SU-DHL-6 (cell line): Measurements from ENCODE around the gene GALNT16.

ENCODE experiments used
- H2AFZ ChIP-seq: fragments of 200-600 bp; sonication (generic); 2 replicates; pipeline ENCODE4 v1.6.1; 2014; ENCODE audit warnings: low read depth, mild to moderate bottlenecking, moderate library complexity, mixed read lengths, antibody characterized with exemption, low read length; ENCODE audit not compliant: severe bottlenecking
- H3F3A ChIP-seq: fragments of 200-600 bp; shearing (Covaris generic); 2 replicates; pipeline ENCODE4 v1.6.0; 2016; ENCODE audit warnings: antibody characterized with exemption, mild to moderate bottlenecking; ENCODE audit not compliant: insufficient read depth
- H3K27ac ChIP-seq: fragments of 200-600 bp; sonication (generic); 2 replicates; pipeline ENCODE4 v1.5.1; 2016; ENCODE audit warnings: low read depth, mild to moderate bottlenecking, low read length, moderate library complexity, mixed read lengths
- H3K27me3 ChIP-seq: fragments of 200-600 bp; sonication (generic), shearing (Covaris generic); 2 replicates; pipeline ENCODE4 v1.6.0; 2014; ENCODE audit warnings: mild to moderate bottlenecking, low read length
- H3K36me3 ChIP-seq: fragments of 200-600 bp; sonication (generic); 2 replicates; pipeline ENCODE4 v1.6.1; 2014; ENCODE audit warnings: mild to moderate bottlenecking, low read length, mixed read lengths
- H3K4me2 ChIP-seq: fragments of 300-600, 200-600 bp; shearing (Covaris generic), sonication (generic); 2 replicates; pipeline ENCODE4 v1.6.0; 2014; ENCODE audit warnings: low read length, low read depth, mild to moderate bottlenecking; ENCODE audit not compliant: poor library complexity, severe bottlenecking
- H3K4me3 ChIP-seq: fragments of 200-600 bp; sonication (generic); 2 replicates; pipeline ENCODE4 v1.5.1; 2014; ENCODE audit warnings: antibody characterized with exemption, low read length, mild to moderate bottlenecking, mixed read lengths; ENCODE audit not compliant: insufficient read depth, poor library complexity, severe bottlenecking
- H3K79me2 ChIP-seq: fragments of 200-600 bp; sonication (generic); 2 replicates; pipeline ENCODE4 v1.6.1; 2014; ENCODE audit warnings: mild to moderate bottlenecking, low read length, moderate library complexity; ENCODE audit not compliant: insufficient read depth
- H3K9ac ChIP-seq: fragments of 200-600 bp; sonication (generic); 2 replicates; pipeline ENCODE4 v1.7.0; 2014; ENCODE audit warnings: mild to moderate bottlenecking, low read length
- H3K9me2 ChIP-seq: fragments of 200-600 bp; sonication (generic); replicated peaks from 2 replicates; pipeline ENCODE4 v1.6.1; 2014; ENCODE audit warnings: low read length; ENCODE audit not compliant: insufficient read depth
- H3K9me3 ChIP-seq: fragments of 200-600 bp; sonication (generic); 2 replicates; pipeline ENCODE4 v1.6.1; 2014; ENCODE audit warnings: low read length, mixed read lengths; ENCODE audit not compliant: insufficient read depth
- H4K20me1 ChIP-seq: fragments of 200-600 bp; sonication (generic); 2 replicates; pipeline ENCODE4 v1.6.1; 2014; ENCODE audit warnings: low read depth, mild to moderate bottlenecking, antibody characterized with exemption, low read length, moderate library complexity, mixed read lengths
- EZH2phosphoT487 ChIP-seq: fragments of 200-600 bp; sonication (generic), shearing (Covaris generic); conservative IDR thresholded peaks from 2 replicates; pipeline ENCODE4 v1.6.1; 2018; ENCODE audit warnings: mild to moderate bottlenecking, antibody characterized with exemption, low read length, moderate library complexity, mixed read lengths
- TF ChIP-seq, protein P1 (sequence below): fragments of 200-600 bp; sonication (generic); IDR thresholded peaks from one replicate; pipeline ENCODE4 v1.5.1; 2017; ENCODE audit warnings: antibody characterized with exemption, mild to moderate bottlenecking, low read length, moderate library complexity; ENCODE audit not compliant: insufficient read depth, poor library complexity, severe bottlenecking

The GALNT16 gene

DNA sequence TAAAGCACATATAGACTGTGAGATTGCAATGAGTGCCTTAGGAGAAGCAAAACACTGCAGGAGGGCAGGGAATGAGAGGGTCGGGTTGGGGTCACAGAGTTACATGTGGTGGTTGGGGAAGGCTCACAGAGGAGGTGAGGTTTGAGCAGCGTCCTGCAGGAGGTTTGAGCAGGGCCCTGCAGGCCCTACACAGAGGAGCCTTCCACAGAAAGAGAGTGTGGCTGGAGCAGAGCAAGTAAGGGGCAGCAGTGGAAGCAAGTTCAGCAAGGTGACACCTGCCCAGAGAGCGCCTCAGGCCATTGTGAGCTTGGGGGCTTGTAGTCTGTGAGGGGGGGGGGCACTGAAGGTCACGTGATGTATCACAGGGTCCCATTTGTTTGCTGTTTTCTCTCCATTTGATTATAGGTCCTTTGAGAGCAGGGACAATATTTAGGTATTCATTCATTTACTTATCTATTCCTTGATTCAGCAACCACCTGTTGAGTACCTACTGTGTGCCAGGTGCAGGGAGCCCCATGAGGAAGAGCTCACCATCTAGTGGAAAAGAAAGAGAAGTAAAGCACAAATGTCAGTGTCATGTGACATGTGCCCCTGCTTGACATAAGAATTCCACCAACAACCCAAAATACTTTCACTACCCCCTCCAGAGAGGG is 56.6 kb downstream of the GALNT16 start:
- Histone ChIP-seq H3K9ac (no peak overlapping the region), H3K27ac (no peak overlapping the region), H3K27me3 (no peaks in the 10 kb centered on the region), H3K9me3 (no peaks in the 10 kb centered on the region), H4K20me1 (no peaks in the 10 kb centered on the region), H3K4me3 (no peak overlapping the region), H2AFZ (no peak overlapping the region), H3K4me2 (no peak overlapping the region), H3F3A (no peaks in the 10 kb centered on the region), H3K9me2 (no peaks in the 10 kb centered on the region), H3K36me3 (no peaks in the 10 kb centered on the region), H3K79me2 (no peaks in the 10 kb centered on the region)
- TF ChIP-seq, protein P1, sequence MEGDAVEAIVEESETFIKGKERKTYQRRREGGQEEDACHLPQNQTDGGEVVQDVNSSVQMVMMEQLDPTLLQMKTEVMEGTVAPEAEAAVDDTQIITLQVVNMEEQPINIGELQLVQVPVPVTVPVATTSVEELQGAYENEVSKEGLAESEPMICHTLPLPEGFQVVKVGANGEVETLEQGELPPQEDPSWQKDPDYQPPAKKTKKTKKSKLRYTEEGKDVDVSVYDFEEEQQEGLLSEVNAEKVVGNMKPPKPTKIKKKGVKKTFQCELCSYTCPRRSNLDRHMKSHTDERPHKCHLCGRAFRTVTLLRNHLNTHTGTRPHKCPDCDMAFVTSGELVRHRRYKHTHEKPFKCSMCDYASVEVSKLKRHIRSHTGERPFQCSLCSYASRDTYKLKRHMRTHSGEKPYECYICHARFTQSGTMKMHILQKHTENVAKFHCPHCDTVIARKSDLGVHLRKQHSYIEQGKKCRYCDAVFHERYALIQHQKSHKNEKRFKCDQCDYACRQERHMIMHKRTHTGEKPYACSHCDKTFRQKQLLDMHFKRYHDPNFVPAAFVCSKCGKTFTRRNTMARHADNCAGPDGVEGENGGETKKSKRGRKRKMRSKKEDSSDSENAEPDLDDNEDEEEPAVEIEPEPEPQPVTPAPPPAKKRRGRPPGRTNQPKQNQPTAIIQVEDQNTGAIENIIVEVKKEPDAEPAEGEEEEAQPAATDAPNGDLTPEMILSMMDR = no peak
- no peak for TF ChIP-seq EZH2phosphoT487

DNA sequence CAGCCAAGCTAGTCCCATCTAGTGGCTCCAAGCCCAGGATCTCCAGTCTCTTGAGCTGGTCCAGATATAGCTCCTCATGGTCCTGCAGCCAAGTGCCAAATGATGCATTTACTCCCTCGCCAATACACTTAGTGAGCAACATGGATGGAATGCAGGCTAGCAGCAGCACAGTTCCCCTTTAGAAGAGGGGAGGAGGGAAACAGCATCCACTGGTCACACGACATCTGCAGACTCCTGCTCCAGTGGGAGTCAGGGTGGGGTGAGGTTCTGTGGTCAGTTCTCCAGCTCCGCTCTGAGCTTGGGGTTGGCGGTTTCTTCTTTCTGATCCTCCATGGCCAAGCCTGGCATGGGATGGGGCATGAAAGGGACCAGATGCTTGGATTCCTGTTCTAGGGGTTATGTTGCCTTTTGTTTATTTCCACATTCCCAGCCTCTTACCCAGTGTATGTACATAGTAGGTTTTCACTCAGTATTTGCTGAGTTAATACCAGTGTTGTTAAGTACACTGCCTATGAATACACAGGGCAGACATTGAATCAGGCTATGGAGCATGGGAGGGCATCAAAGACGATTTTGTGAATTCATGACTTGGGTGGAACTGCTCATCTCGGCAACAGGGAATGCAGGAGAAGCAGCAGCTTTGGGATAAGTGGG is 57.3 kb downstream of the GALNT16 start:
- no peaks in the 10 kb centered on the region for H3K9me3 ChIP-seq
- no peaks in the 10 kb centered on the region for H4K20me1 ChIP-seq
- H3K27me3 ChIP-seq = no peaks in the 10 kb centered on the region
- no peak overlapping the region for H3K27ac ChIP-seq
- no peaks in the 10 kb centered on the region for H3K9me2 ChIP-seq
- H3K79me2 ChIP-seq = no peaks in the 10 kb centered on the region
- H3K4me3 ChIP-seq = no peak overlapping the region
- H3K36me3 ChIP-seq = no peaks in the 10 kb centered on the region
- no peaks in the 10 kb centered on the region for H3F3A ChIP-seq
- no peak overlapping the region for H2AFZ ChIP-seq
- TF ChIP-seq EZH2phosphoT487 = no peak
- TF ChIP-seq, protein P1 = no peak
- no peak overlapping the region for H3K4me2 ChIP-seq
- H3K9ac ChIP-seq = no peak overlapping the region

DNA sequence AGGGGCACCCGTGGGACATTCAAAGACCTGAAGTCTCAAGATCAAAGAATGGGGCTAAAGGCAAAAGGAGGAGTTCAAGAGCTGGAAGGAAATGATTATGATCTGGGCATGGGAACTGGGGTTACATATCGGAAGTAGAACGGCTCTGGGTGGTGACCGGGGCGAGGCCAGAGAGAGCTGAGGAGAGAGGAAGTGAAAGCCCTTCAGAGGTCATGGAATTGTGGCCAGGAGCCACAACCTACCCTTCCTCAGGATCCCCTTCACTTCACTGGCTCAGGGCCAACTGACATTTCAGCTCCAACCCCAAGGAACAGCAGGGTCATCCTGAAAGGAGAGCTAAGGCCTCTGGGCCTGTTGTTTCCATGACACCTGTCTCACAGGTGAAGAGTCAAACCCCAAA is 57.8 kb downstream of the GALNT16 start:
- H3K27me3 ChIP-seq = no peaks in the 10 kb centered on the region
- H2AFZ ChIP-seq = no peak overlapping the region
- H3K9me3 ChIP-seq = no peaks in the 10 kb centered on the region
- TF ChIP-seq, protein P1 = no peak
- TF ChIP-seq EZH2phosphoT487 = no peak
- no peak overlapping the region for H3K4me2 ChIP-seq
- no peaks in the 10 kb centered on the region for H4K20me1 ChIP-seq
- no peaks in the 10 kb centered on the region for H3K9me2 ChIP-seq
- H3K4me3 ChIP-seq = no peak overlapping the region
- H3F3A ChIP-seq = no peaks in the 10 kb centered on the region
- H3K36me3 ChIP-seq = no peaks in the 10 kb centered on the region
- no peak overlapping the region for H3K27ac ChIP-seq
- no peaks in the 10 kb centered on the region for H3K79me2 ChIP-seq
- H3K9ac ChIP-seq = no peak overlapping the region
